GM06990 (cell line): ENCODE measurements around the gene RPRD1A.

Experiments
- DNase-seq: peaks from one replicate; pipeline ENCODE4 v3.0.0-alpha.2; 2011; ENCODE audit not compliant: insufficient read length; ENCODE audit errors: extremely low read depth
- H3K27me3 ChIP-seq: replicated peaks from 2 replicates; pipeline ENCODE4 v1.6.0; 2011; ENCODE audit warnings: low read length; ENCODE audit not compliant: control insufficient read depth, insufficient read depth
- H3K36me3 ChIP-seq: 2 replicates; pipeline ENCODE4 v1.5.1; 2011; ENCODE audit warnings: low read length; ENCODE audit not compliant: control insufficient read depth, insufficient read depth
- H3K4me3 ChIP-seq: replicated peaks from 2 replicates; pipeline ENCODE4 v1.5.1; 2011; ENCODE audit warnings: low read depth, mild to moderate bottlenecking, control low read depth, low read length
- TF ChIP-seq, protein P1 (sequence below): IDR thresholded peaks from 2 replicates; pipeline ENCODE4 v1.5.1; 2011; ENCODE audit warnings: low read length, control low read depth, mild to moderate bottlenecking, inconsistent platforms; ENCODE audit not compliant: insufficient read depth, poor library complexity, severe bottlenecking

RPRD1A gene

DNA sequence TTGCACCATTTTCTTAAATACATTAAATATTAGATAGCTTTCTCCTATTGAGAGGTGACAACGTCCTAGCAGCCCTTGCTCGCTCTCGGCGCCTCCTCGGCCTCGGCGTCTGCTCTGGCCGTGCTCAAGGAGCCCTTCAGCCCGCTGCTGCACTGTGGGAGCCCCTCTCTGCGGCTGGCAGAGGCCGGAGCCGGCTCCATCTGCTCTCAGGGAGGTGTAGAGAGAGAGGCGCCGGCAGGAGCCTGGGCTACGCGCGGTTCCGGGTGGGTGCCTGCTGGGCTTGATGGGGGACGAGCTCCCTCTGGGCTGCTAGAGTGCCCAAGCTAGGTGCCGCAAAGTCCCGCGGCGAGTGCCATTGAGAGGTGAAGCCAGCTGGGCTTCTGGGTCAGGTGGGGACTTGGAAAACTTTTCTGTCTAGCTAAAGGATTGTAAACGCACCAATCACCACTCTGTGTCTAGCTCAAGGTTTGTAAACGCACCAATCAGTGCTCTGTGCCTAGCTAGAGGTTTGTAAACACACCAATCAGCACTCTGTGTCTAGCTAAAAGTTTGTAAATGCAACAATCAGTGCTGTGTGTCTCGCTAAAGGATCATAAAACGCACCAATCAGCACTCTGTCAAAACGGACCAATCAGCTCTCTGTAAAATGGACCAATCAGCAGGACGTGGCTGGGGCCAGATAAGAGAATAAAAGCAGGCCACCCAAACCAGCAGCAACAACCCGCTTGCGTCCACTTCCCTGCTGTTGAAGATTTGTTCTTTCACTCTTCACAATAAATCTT lies 3.1 kb downstream of the RPRD1A start:
- TF ChIP-seq, protein P1, sequence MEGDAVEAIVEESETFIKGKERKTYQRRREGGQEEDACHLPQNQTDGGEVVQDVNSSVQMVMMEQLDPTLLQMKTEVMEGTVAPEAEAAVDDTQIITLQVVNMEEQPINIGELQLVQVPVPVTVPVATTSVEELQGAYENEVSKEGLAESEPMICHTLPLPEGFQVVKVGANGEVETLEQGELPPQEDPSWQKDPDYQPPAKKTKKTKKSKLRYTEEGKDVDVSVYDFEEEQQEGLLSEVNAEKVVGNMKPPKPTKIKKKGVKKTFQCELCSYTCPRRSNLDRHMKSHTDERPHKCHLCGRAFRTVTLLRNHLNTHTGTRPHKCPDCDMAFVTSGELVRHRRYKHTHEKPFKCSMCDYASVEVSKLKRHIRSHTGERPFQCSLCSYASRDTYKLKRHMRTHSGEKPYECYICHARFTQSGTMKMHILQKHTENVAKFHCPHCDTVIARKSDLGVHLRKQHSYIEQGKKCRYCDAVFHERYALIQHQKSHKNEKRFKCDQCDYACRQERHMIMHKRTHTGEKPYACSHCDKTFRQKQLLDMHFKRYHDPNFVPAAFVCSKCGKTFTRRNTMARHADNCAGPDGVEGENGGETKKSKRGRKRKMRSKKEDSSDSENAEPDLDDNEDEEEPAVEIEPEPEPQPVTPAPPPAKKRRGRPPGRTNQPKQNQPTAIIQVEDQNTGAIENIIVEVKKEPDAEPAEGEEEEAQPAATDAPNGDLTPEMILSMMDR: no peak
- H3K4me3 ChIP-seq: no peak overlapping the region
- no peaks in the 10 kb centered on the region for H3K27me3 ChIP-seq
- no peak for DNase-seq
- H3K36me3 ChIP-seq: peaks cover 2% of the 10 kb centered on the region; the same call in 1 of the 2 replicates

DNA sequence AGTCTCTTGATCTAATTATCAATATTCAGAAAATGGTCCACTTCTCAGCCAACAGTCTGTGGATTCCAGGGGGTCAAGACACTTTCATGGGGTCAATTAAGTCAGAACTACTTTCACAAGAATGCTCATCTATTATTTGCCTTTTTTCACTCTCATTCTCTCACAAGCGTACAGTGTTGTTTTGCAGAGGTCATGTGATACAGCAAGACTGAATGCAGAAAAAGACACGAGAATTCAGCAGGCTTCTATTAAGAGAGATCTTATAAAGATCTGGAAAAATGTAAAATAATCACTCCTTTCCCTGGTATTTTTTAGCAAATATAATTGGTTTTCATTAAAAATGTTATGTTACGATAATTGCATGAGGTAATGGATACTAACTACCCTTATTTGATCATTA lies 8.7 kb downstream of the RPRD1A start:
- Histone ChIP-seq H3K27me3 (no peaks in the 10 kb centered on the region), H3K4me3 (no peak overlapping the region), H3K36me3 (no peaks in the 10 kb centered on the region; the same call in 1 of the 2 replicates)
- DNase-seq: no peak
- TF ChIP-seq, protein P1: no peak

DNA sequence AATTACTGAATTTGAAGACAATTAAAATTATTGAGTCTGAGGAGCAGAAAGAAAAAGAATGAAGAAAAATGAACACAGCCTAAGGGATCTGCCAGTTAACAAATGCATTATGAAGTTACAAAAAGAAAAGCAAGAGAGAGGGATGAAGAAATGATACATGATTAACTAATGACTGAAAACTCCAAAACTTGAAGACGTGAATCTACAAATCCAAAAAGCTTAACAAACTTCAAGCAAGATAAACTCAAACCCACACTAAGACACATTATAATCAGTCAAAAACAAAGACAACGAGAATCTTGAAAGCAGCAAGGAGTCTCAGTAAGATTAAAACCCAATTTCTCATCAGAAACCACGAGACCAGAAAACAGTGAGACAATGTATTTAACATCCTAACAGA lies 15.6 kb downstream of the RPRD1A start:
- TF ChIP-seq, protein P1: no peak
- Histone ChIP-seq H3K36me3 (no peaks in the 10 kb centered on the region; the same call in 1 of the 2 replicates), H3K4me3 (no peak overlapping the region), H3K27me3 (no peaks in the 10 kb centered on the region)
- DNase-seq: no peak

DNA sequence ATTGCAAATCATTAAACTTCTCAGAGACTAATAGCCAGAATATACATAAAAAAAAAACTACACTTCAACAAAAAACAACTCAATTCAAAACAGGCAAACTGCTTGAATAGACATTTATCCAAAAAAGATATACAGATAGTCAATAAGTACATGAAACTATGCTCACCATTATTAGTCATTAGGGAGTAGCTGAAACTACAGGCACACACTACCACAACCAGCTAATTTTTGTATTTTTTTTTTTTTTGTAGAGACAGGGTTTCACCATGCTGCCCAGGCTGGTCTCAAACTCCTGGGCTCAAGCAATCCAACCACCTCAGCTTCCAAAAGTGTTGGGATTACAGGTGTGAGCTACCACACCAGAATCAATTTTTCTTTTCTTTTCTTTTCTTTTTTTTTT lies 16.9 kb downstream of the RPRD1A start:
- TF ChIP-seq, protein P1: no peak
- H3K36me3 ChIP-seq: no peaks in the 10 kb centered on the region; the same call in 1 of the 2 replicates
- H3K4me3 ChIP-seq: no peak overlapping the region
- DNase-seq: no peak
- H3K27me3 ChIP-seq: no peaks in the 10 kb centered on the region

DNA sequence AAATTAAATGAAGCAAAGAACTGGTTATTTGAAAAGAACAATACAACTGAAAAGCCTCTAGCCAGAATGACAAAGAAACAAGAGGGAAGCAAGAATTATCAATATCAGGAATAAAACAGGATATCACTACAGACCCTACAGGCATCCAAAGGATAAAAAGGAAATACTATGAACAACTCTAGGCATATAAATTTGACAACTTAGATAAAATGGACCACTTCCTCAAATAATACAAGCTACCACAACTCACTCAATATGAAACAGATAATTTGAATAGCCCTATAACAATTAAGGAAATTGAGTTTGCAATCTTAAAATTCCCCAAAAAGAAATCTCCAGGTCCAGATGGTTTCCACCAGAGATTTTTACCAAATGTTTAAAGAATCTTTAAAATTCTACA lies 19.8 kb downstream of the RPRD1A start:
- Histone ChIP-seq H3K27me3 (no peaks in the 10 kb centered on the region), H3K36me3 (no peaks in the 10 kb centered on the region; the same call in 1 of the 2 replicates), H3K4me3 (no peak overlapping the region)
- TF ChIP-seq, protein P1: no peak
- no peak for DNase-seq
